B cell (primary cell): Measurements from ENCODE around the gene AUP1. TPM values are rescaled to one million over a fixed set of nuclear protein-coding genes. Genes with fewer than 3 reads are reported as not detected.

Experiments
- ATAC-seq: fragments of 200-7000 bp; cut with Tn5 transposase; one replicate; pipeline ENCODE4 v1.10.0; 2021; ENCODE audit warnings: low read depth, mild to moderate bottlenecking, moderate number of reproducible peaks, moderate library complexity
- CTCF ChIA-PET: fragments of 350-600 bp; sonication (Branson Sonifier 250); formaldehyde crosslinking; loops from one replicate; lab custom pipeline; 2021; ENCODE audit warnings: antibody characterized with exemption, inconsistent platforms; lab: Charles Lee
- POLR2A ChIA-PET: fragments of 350-600 bp; sonication (Branson Sonifier 250); formaldehyde crosslinking; loops from one replicate; lab custom pipeline; 2021; ENCODE audit warnings: antibody characterized with exemption; lab: Charles Lee
- DNase-seq: peaks from one replicate; pipeline ENCODE4 v3.0.0; 2013
- H2AFZ ChIP-seq: 2 replicates; pipeline ENCODE4 v1.6.1; 2012; ENCODE audit warnings: mild to moderate bottlenecking, low read depth, low read length; ENCODE audit not compliant: insufficient read depth, poor library complexity, severe bottlenecking
- H3K27ac ChIP-seq, 2 donors: 1 replicate in 1 of 2; 2 replicates in 1 of 2; pipeline ENCODE4 v1.5.1; 2012 to 2013; ENCODE audit warnings: low read length in 2 of 2, mild to moderate bottlenecking in 2 of 2, moderate library complexity in 1 of 2
- H3K27me3 ChIP-seq, 4 experiments: fragments of 200-600 bp in 1 of 4; sonication (generic) in 1 of 4; replicated peaks in 1 of 4; 1 replicate in 2 of 4; 2 replicates in 2 of 4; pipeline versions ENCODE4 v1.6.1 to v1.7.0; 2013 to 2016; ENCODE audit warnings: low read length in 3 of 4, mild to moderate bottlenecking in 2 of 4, mixed read lengths in 1 of 4, moderate library complexity in 1 of 4; ENCODE audit not compliant: insufficient read depth in 4 of 4, control insufficient read depth in 3 of 4; ENCODE audit errors: control extremely low read depth in 1 of 4
- H3K36me3 ChIP-seq, 2 experiments: replicated peaks in 1 of 2; 1 replicate in 1 of 2; 2 replicates in 1 of 2; pipeline versions ENCODE4 v1.6.1 to v1.7.1; 2013; ENCODE audit warnings: low read length in 1 of 2; ENCODE audit not compliant: insufficient read depth in 2 of 2, control insufficient read depth in 1 of 2; ENCODE audit errors: control extremely low read depth in 1 of 2, extremely low read depth in 1 of 2
- H3K4me1 ChIP-seq, 2 donors: fragments of 200-600 bp in 1 of 2; sonication (generic) in 1 of 2; 1 replicate in 1 of 2; 2 replicates in 1 of 2; pipeline versions ENCODE4 v1.5.1 to v1.6.1; 2013 to 2017; ENCODE audit warnings: low read length in 2 of 2; ENCODE audit not compliant: control insufficient read depth in 2 of 2, insufficient read depth in 2 of 2
- H3K4me2 ChIP-seq: replicated peaks from 2 replicates; pipeline ENCODE3; 2012; ENCODE audit warnings: mild to moderate bottlenecking, low read depth, low read length; ENCODE audit not compliant: poor library complexity, severe bottlenecking
- H3K4me3 ChIP-seq, 5 experiments: fragments of 200-600 bp in 1 of 5; sonication (generic) in 1 of 5; 1 replicate in 3 of 5; 2 replicates in 2 of 5; pipeline versions ENCODE4 v1.5.1 to v1.7.0; 2011 to 2016; ENCODE audit warnings: low read length in 4 of 5, mild to moderate bottlenecking in 4 of 5, low read depth in 2 of 5, control low read depth in 1 of 5, moderate library complexity in 1 of 5; ENCODE audit not compliant: insufficient read depth in 1 of 5; ENCODE audit errors: control extremely low read depth in 1 of 5, extremely low read depth in 1 of 5
- H3K79me2 ChIP-seq: fragments of 200-600 bp; sonication (generic); one replicate; pipeline ENCODE4 v1.6.0; 2016; ENCODE audit warnings: low read length; ENCODE audit not compliant: control insufficient read depth, insufficient read depth
- H3K9ac ChIP-seq: fragments of 200-600 bp; sonication (generic); 2 replicates; pipeline ENCODE4 v1.6.1; 2017; ENCODE audit warnings: mild to moderate bottlenecking, low read length, moderate library complexity
- H3K9me3 ChIP-seq, 3 donors: one replicate each; pipeline versions ENCODE4 v1.6.1 to v1.7.1; 2013; ENCODE audit warnings: low read length in 2 of 3; ENCODE audit not compliant: control insufficient read depth in 2 of 3, insufficient read depth in 1 of 3; ENCODE audit errors: control extremely low read depth in 1 of 3
- H4K20me1 ChIP-seq: 2 replicates; pipeline ENCODE4 v1.6.0; 2012; ENCODE audit warnings: mild to moderate bottlenecking, low read length; ENCODE audit not compliant: insufficient read depth, control insufficient read depth, poor library complexity, severe bottlenecking
- H3K27ac Mint-ChIP-seq: one replicate; pipeline ENCODE4 v1.8.0; 2021; ENCODE audit warnings: mixed read lengths
- H3K27me3 Mint-ChIP-seq: one replicate; pipeline ENCODE4 v1.8.0; 2021; ENCODE audit warnings: mixed read lengths
- H3K4me1 Mint-ChIP-seq: one replicate; pipeline ENCODE4 v1.8.0; 2021; ENCODE audit warnings: mixed read lengths
- H3K4me3 Mint-ChIP-seq: one replicate; pipeline ENCODE4 v1.8.0; 2021; ENCODE audit warnings: mixed read lengths
- H3K9me3 Mint-ChIP-seq: one replicate; pipeline ENCODE4 v1.8.0; 2022; ENCODE audit warnings: mixed read lengths; ENCODE audit not compliant: insufficient read depth
- CTCF ChIP-seq: fragments of 200-600 bp; IDR thresholded peaks from one replicate; pipeline ENCODE4 v1.8.0; 2022; ENCODE audit warnings: antibody characterized with exemption, mild to moderate bottlenecking
- EZH2 ChIP-seq: IDR thresholded peaks from 2 replicates; pipeline ENCODE4 v1.6.1; 2012; ENCODE audit warnings: borderline replicate concordance, low read depth, mild to moderate bottlenecking, moderate library complexity, low read length; ENCODE audit not compliant: insufficient read depth, poor library complexity, severe bottlenecking
- WGBS: methylation state at CpG from one replicate; pipeline ENCODE4 v1.1.5; 2013; ENCODE audit warnings: missing lambda C conversion rate; ENCODE audit not compliant: insufficient coverage; 5-methylcytosine and 5-hydroxymethylcytosine counted together
- intact Hi-C: fragments of 100-400 bp; cut with micrococcal nuclease; formaldehyde crosslinking; loops from one replicate; pipeline ENCODE4 v1.10.0; 2022
- polyA plus RNA-seq: library from polyadenylated mRNA; depleted of rRNA; stranded (reverse); fragments of >200 nt; gene quantifications from 2 replicates; pipeline ENCODE4 v1.2.3, GENCODE V29; 2012
- total RNA-seq, 2 donors: library from RNA; stranded (reverse); fragments of 120-200 nt in 1 of 2; gene quantifications; 1 replicate in 1 of 2; 2 replicates in 1 of 2; pipeline versions ENCODE4 v1.2.3 to v1.2.4, GENCODE V29; 2013 to 2022

The AUP1 gene
- total and polyA plus RNA-seq, 2 donors (not counting 1 experiment from before 2014, with no cell fraction given) = 201 to 525 TPM

GRCh38 chr2:74481961-74482800 lies 47.3 kb downstream of the AUP1 start:
- POLR2A ChIA-PET = interaction anchor here (0.8 to 3.8 kb wide), 12 partner anchors 9 to 172 kb away, joined by 3 to 56 read pairs (median 6); partner anchors contain the start of genes AUP1, DQX1, HTRA2 and INO80B
- WGBS = 3% methylated on average over 80 of the region's 80 CpGs
- TF ChIP-seq CTCF = no peak
- TF ChIP-seq EZH2 = no peak

More at GRCh38 chr2:74481961-74482800, 47.3 kb downstream of the AUP1 start:
- H3K4me1 ChIP-seq = peaks cover 21 to 29% of the 10 kb centered on the region in 2 donors
- H3K27ac ChIP-seq = peak overlapping the region; percentile 71 to 84
- H3K27me3 Mint-ChIP-seq = no peaks in the 10 kb centered on the region
- ATAC-seq = peak; percentile 40
- intact Hi-C loops = loop anchor here (1.0 to 2.0 kb wide), 3 partner anchors 61 to 90 kb away; partner anchors contain the start of genes C2orf81, DOK1 and WDR54
- H3K4me2 ChIP-seq = peak overlapping the region; percentile 90
- H3K4me1 Mint-ChIP-seq = peaks cover 34% of the 10 kb centered on the region
- CTCF ChIA-PET = interaction anchor here (0.7 to 7.1 kb wide), 27 partner anchors 8 to 394 kb away, joined by 3 to 149 read pairs (median 4); partner anchors contain the start of genes AUP1, DQX1, HTRA2 and INO80B
- H3K9me3 ChIP-seq = no peaks in the 10 kb centered on the region
- H3K79me2 ChIP-seq = peaks cover 73% of the 10 kb centered on the region
- no peaks in the 10 kb centered on the region for H3K27me3 ChIP-seq
- peak overlapping the region; percentile 74 to 96 (median 88) for H3K4me3 ChIP-seq
- no peaks in the 10 kb centered on the region for H3K9me3 Mint-ChIP-seq
- H3K4me3 Mint-ChIP-seq = peak overlapping the region; percentile 100
- peaks cover 0 to 27% of the 10 kb centered on the region in 2 experiments for H3K36me3 ChIP-seq
- peaks cover 39% of the 10 kb centered on the region for H4K20me1 ChIP-seq
- no peak for DNase-seq
- peak overlapping the region; percentile 100 for H2AFZ ChIP-seq
- peak overlapping the region; percentile 91 for H3K9ac ChIP-seq
- peak overlapping the region; percentile 99 for H3K27ac Mint-ChIP-seq
